KMS-11 (cell line): Measurements from ENCODE around the gene COCH.

Experiments
- H2AFZ ChIP-seq: fragments of 200-600 bp; sonication (generic); 2 replicates; pipeline ENCODE4 v1.6.1; 2016; ENCODE audit warnings: antibody characterized with exemption, mixed run types, low read depth
- H3K27ac ChIP-seq: fragments of 200-600 bp; sonication (generic); 2 replicates; pipeline ENCODE4 v1.6.1; 2016; ENCODE audit warnings: mild to moderate bottlenecking, mixed run types
- H3K27me3 ChIP-seq: fragments of 200-600 bp; sonication (generic); 2 replicates; pipeline ENCODE4 v1.6.1; 2017; ENCODE audit warnings: mild to moderate bottlenecking, low read depth, mixed run types, moderate library complexity; ENCODE audit not compliant: insufficient read depth
- H3K36me3 ChIP-seq: fragments of 200-600 bp; sonication (generic); 2 replicates; pipeline ENCODE4 v1.6.1; 2017; ENCODE audit warnings: mild to moderate bottlenecking, mixed run types; ENCODE audit not compliant: insufficient read depth
- H3K4me1 ChIP-seq: fragments of 200-600 bp; sonication (generic); 2 replicates; pipeline ENCODE4 v1.6.1; 2016; ENCODE audit warnings: mild to moderate bottlenecking, low read depth, mixed run types; ENCODE audit not compliant: poor library complexity, severe bottlenecking
- H3K4me2 ChIP-seq: fragments of 200-600 bp; sonication (generic); 2 replicates; pipeline ENCODE4 v1.7.0; 2016; ENCODE audit warnings: mild to moderate bottlenecking, mixed run types
- H3K4me3 ChIP-seq: fragments of 200-600 bp; sonication (generic); IDR thresholded peaks from 2 replicates; pipeline ENCODE4 v1.6.1; 2017; ENCODE audit warnings: low read depth, low read length, mixed read lengths; ENCODE audit not compliant: insufficient read depth
- H3K79me2 ChIP-seq: fragments of 200-600 bp; sonication (generic); 2 replicates; pipeline ENCODE4 v1.6.1; 2016; ENCODE audit warnings: low read depth, mixed run types; ENCODE audit not compliant: insufficient read depth
- H3K9ac ChIP-seq: fragments of 200-600 bp; sonication (generic); 2 replicates; pipeline ENCODE4 v1.6.1; 2016; ENCODE audit warnings: mild to moderate bottlenecking, mixed run types
- H4K20me1 ChIP-seq: fragments of 200-600 bp; sonication (generic); 2 replicates; pipeline ENCODE4 v1.6.1; 2016; ENCODE audit warnings: mild to moderate bottlenecking, mixed run types; ENCODE audit not compliant: insufficient read depth
- TF ChIP-seq, protein P1 (sequence below): fragments of 200-600 bp; sonication (generic); conservative IDR thresholded peaks from 2 replicates; pipeline ENCODE4 v1.6.1; 2017; ENCODE audit warnings: low read depth, mild to moderate bottlenecking, antibody characterized with exemption, low read length, moderate library complexity, mixed read lengths

COCH gene

DNA sequence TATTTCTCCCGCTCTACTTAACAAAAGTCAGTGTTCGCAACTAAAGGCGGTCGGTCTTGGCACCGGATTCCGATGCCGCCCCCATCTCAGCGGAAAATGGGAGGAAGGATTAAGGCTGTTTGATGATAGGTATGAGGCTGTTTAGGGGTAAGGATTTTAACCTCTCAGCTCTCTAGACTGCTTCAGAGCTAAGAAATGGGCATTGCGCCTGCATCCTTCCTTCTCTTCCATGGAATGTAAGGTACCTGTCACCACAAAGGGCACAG is 1.4 kb downstream of the COCH start:
- Histone ChIP-seq H3K4me3 (no peak overlapping the region), H3K27ac (no peak overlapping the region), H4K20me1 (no peaks in the 10 kb centered on the region), H3K9ac (no peak overlapping the region), H3K79me2 (no peaks in the 10 kb centered on the region), H3K4me2 (no peak overlapping the region), H3K4me1 (no peaks in the 10 kb centered on the region), H3K36me3 (no peaks in the 10 kb centered on the region), H3K27me3 (no peaks in the 10 kb centered on the region), H2AFZ (no peak overlapping the region)
- TF ChIP-seq, protein P1, sequence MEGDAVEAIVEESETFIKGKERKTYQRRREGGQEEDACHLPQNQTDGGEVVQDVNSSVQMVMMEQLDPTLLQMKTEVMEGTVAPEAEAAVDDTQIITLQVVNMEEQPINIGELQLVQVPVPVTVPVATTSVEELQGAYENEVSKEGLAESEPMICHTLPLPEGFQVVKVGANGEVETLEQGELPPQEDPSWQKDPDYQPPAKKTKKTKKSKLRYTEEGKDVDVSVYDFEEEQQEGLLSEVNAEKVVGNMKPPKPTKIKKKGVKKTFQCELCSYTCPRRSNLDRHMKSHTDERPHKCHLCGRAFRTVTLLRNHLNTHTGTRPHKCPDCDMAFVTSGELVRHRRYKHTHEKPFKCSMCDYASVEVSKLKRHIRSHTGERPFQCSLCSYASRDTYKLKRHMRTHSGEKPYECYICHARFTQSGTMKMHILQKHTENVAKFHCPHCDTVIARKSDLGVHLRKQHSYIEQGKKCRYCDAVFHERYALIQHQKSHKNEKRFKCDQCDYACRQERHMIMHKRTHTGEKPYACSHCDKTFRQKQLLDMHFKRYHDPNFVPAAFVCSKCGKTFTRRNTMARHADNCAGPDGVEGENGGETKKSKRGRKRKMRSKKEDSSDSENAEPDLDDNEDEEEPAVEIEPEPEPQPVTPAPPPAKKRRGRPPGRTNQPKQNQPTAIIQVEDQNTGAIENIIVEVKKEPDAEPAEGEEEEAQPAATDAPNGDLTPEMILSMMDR, result no peak

GRCh38 chr14:30876692-30877091 is 2.3 kb downstream of the COCH start:
- H3K36me3 ChIP-seq, result no peaks in the 10 kb centered on the region
- no peak overlapping the region for H3K9ac ChIP-seq
- H3K4me3 ChIP-seq, result no peak overlapping the region
- TF ChIP-seq, protein P1, result no peak
- H3K27ac ChIP-seq, result no peak overlapping the region
- no peaks in the 10 kb centered on the region for H3K79me2 ChIP-seq
- H2AFZ ChIP-seq, result no peak overlapping the region
- no peak overlapping the region for H3K4me2 ChIP-seq
- no peaks in the 10 kb centered on the region for H3K27me3 ChIP-seq
- no peaks in the 10 kb centered on the region for H4K20me1 ChIP-seq
- no peaks in the 10 kb centered on the region for H3K4me1 ChIP-seq

- Histone ChIP-seq H3K79me2 (no peaks in the 10 kb centered on the region), H3K4me1 (peaks cover 4% of the 10 kb centered on the region), H3K9ac (no peak overlapping the region), H3K4me2 (no peak overlapping the region), H3K36me3 (no peaks in the 10 kb centered on the region), H3K27ac (no peak overlapping the region), H3K4me3 (no peak overlapping the region), H3K27me3 (no peaks in the 10 kb centered on the region), H2AFZ (no peak overlapping the region), H4K20me1 (no peaks in the 10 kb centered on the region)
- TF ChIP-seq, protein P1, result no peak
Observed at GRCh38 chr14:30882431-30882830, 8.1 kb downstream of the COCH start.

- H3K27me3 ChIP-seq, result no peaks in the 10 kb centered on the region
- no peak overlapping the region for H3K4me3 ChIP-seq
- H4K20me1 ChIP-seq, result no peaks in the 10 kb centered on the region
- H3K36me3 ChIP-seq, result no peaks in the 10 kb centered on the region
- peaks cover 9% of the 10 kb centered on the region for H3K4me1 ChIP-seq
- H3K4me2 ChIP-seq, result no peak overlapping the region
- no peaks in the 10 kb centered on the region for H3K79me2 ChIP-seq
- H3K9ac ChIP-seq, result no peak overlapping the region
- H3K27ac ChIP-seq, result no peak overlapping the region
- TF ChIP-seq, protein P1, result no peak
- no peak overlapping the region for H2AFZ ChIP-seq
Observed at GRCh38 chr14:30883508-30884294, 9.3 kb downstream of the COCH start.
